ENCODE measurements around the gene DDX39A. TPM values are rescaled to one million over a fixed set of nuclear protein-coding genes. Genes with fewer than 3 reads are reported as not detected.

DDX39A gene
- total RNA-seq, 4 donors from 2014 or later, result 31.4 to 55.5 (median 43.4) TPM

- H3K27ac ChIP-seq, result no peak overlapping the region
Observed at GRCh38 chr19:14416817-14417231, 2.3 kb downstream of the DDX39A start.

GRCh38 chr19:14414926-14415690 is 4.0 kb downstream of the DDX39A start:
- no peak for ATAC-seq
- no peak overlapping the region for H3K27ac ChIP-seq

More at GRCh38 chr19:14416817-14417231, 2.3 kb downstream of the DDX39A start:
- peaks cover 0 to 16% of the 10 kb centered on the region in 2 donors for H3K36me3 ChIP-seq
- no peaks in the 10 kb centered on the region for H3K27me3 ChIP-seq
- ATAC-seq, result no peak
- no peaks in the 10 kb centered on the region for H3K9me3 ChIP-seq
- no peak for TF ChIP-seq EP300 (IDR thresholded peaks at IDR 0.05)
- no peak for TF ChIP-seq POLR2A (IDR thresholded peaks at IDR 0.05)
- TF ChIP-seq CTCF (IDR thresholded peaks at IDR 0.05), result no peak
- TF ChIP-seq POLR2AphosphoS5 (IDR thresholded peaks at IDR 0.05), result no peak
- no peak overlapping the region for H3K4me3 ChIP-seq
- H3K4me1 ChIP-seq, result peaks cover 0 to 75% (median 22%) of the 10 kb centered on the region in 3 donors
- WGBS, 2 donors (ENCODE audit: low coverage in 1 of 2), result 50 to 73% methylated on average over 1 to 2 of the region's 6 CpGs

GRCh38 chr19:14413693-14414181 is 5.4 kb downstream of the DDX39A start:
- Histone ChIP-seq H3K27me3 (no peaks in the 10 kb centered on the region), H3K36me3 (peaks cover 0 to 47% of the 10 kb centered on the region in 2 donors), H3K4me3 (no peak overlapping the region), H3K4me1 (peaks cover 0 to 69% (median 22%) of the 10 kb centered on the region in 3 donors), H3K27ac (peak overlapping the region in 1 of 4 donors; percentile 20), H3K9me3 (no peaks in the 10 kb centered on the region)
- ATAC-seq, result no peak
- WGBS, 2 donors (ENCODE audit: low coverage in 1 of 2), result 63 to 64% methylated on average over 2 of the region's 3 CpGs
- TF ChIP-seq EP300 (IDR thresholded peaks at IDR 0.05) (no peak), POLR2A (IDR thresholded peaks at IDR 0.05) (no peak), POLR2AphosphoS5 (IDR thresholded peaks at IDR 0.05) (no peak), CTCF (IDR thresholded peaks at IDR 0.05) (no peak)

More at GRCh38 chr19:14414926-14415690, 4.0 kb downstream of the DDX39A start:
- TF ChIP-seq POLR2AphosphoS5 (IDR thresholded peaks at IDR 0.05) (no peak), EP300 (IDR thresholded peaks at IDR 0.05) (no peak), CTCF (IDR thresholded peaks at IDR 0.05) (no peak), POLR2A (IDR thresholded peaks at IDR 0.05) (no peak)
- WGBS, 2 donors (ENCODE audit: low coverage in 1 of 2), result 84 to 88% methylated on average over 6 to 8 of the region's 8 CpGs
- H3K9me3 ChIP-seq, result no peaks in the 10 kb centered on the region
- no peaks in the 10 kb centered on the region for H3K27me3 ChIP-seq
- peaks cover 0 to 75% (median 22%) of the 10 kb centered on the region in 3 donors for H3K4me1 ChIP-seq
- peaks cover 0 to 34% of the 10 kb centered on the region in 2 donors for H3K36me3 ChIP-seq
- no peak overlapping the region for H3K4me3 ChIP-seq

- peaks cover 0 to 64% (median 22%) of the 10 kb centered on the region in 3 donors for H3K4me1 ChIP-seq
- H3K36me3 ChIP-seq, result peaks cover 0 to 53% of the 10 kb centered on the region in 2 donors
- WGBS, 2 donors (ENCODE audit: low coverage in 1 of 2), result 72 to 73% methylated on average over 4 to 7 of the region's 15 CpGs
- no peak overlapping the region for H3K4me3 ChIP-seq
- H3K27ac ChIP-seq, result peak overlapping the region in 1 of 4 donors; percentile 20
- ATAC-seq, result no peak
- TF ChIP-seq POLR2AphosphoS5 (IDR thresholded peaks at IDR 0.05) (no peak), EP300 (IDR thresholded peaks at IDR 0.05) (no peak), POLR2A (IDR thresholded peaks at IDR 0.05) (no peak), CTCF (IDR thresholded peaks at IDR 0.05) (no peak)
- H3K27me3 ChIP-seq, result no peaks in the 10 kb centered on the region
- no peaks in the 10 kb centered on the region for H3K9me3 ChIP-seq
Observed at GRCh38 chr19:14412996-14413692, 6.0 kb downstream of the DDX39A start.

All from gastroesophageal sphincter (tissue), 4 donors.